WTC11 (cell line): Measurements from ENCODE around the gene DGCR2. TPM values are rescaled to one million over a fixed set of nuclear protein-coding genes. Genes with fewer than 3 reads are reported as not detected.

Source experiments
- ATAC-seq: fragments of 200-7000 bp; cut with Tn5 transposase; 2 replicates; pipeline ENCODE4 v1.10.0; 2021; ENCODE audit warnings: mild to moderate bottlenecking, moderate library complexity
- CTCF ChIA-PET: fragments of 300-600 bp; sonication (Branson Sonifier 250); formaldehyde crosslinking; loops from one replicate; lab custom pipeline; 2021; ENCODE audit warnings: antibody characterized with exemption; lab: Charles Lee
- POLR2A ChIA-PET: fragments of 350-600 bp; sonication (Branson Sonifier 250); formaldehyde crosslinking; loops from one replicate; lab custom pipeline; 2021; ENCODE audit warnings: antibody characterized with exemption; lab: Charles Lee
- DNase-seq: peaks from one replicate; pipeline ENCODE4 v3.0.0; 2021; ENCODE audit warnings: low spot score
- H3K27ac Mint-ChIP-seq: 2 replicates; pipeline ENCODE4 v1.8.0; 2021; ENCODE audit warnings: mixed read lengths
- H3K27me3 Mint-ChIP-seq: 2 replicates; pipeline ENCODE4 v1.8.0; 2021; ENCODE audit warnings: low read depth, mild to moderate bottlenecking, moderate library complexity, mixed read lengths
- H3K36me3 Mint-ChIP-seq: 2 replicates; pipeline ENCODE4 v1.8.0; 2021; ENCODE audit warnings: mixed read lengths
- H3K4me1 Mint-ChIP-seq: 2 replicates; pipeline ENCODE4 v1.8.0; 2022; ENCODE audit warnings: mixed read lengths
- H3K4me3 Mint-ChIP-seq: 2 replicates; pipeline ENCODE4 v1.8.0; 2021; ENCODE audit warnings: mild to moderate bottlenecking, moderate library complexity, mixed read lengths
- H3K9me3 Mint-ChIP-seq: 2 replicates; pipeline ENCODE4 v1.8.0; 2021; ENCODE audit warnings: mixed read lengths
- AR ChIP-seq: fragments of 250-450 bp; sonication (Bioruptor Pico); IDR thresholded peaks from 2 replicates; pipeline ENCODE4 v1.9.0; 2021; ENCODE audit warnings: mild to moderate bottlenecking
- ARID4B ChIP-seq: sonication (generic); formaldehyde crosslinking; IDR thresholded peaks from 2 replicates; pipeline ENCODE4 v1.8.0; 2023; ENCODE audit warnings: missing genetic modification reagents, mild to moderate bottlenecking, borderline replicate concordance
- FOXK1 ChIP-seq: sonication (generic); formaldehyde crosslinking; IDR thresholded peaks from 2 replicates; pipeline ENCODE4 v1.8.0; 2022; ENCODE audit warnings: mild to moderate bottlenecking, moderate library complexity, missing genetic modification reagents
- GABPB1 ChIP-seq: sonication (generic); formaldehyde crosslinking; IDR thresholded peaks from 2 replicates; pipeline ENCODE4 v1.8.1; 2023; ENCODE audit warnings: mild to moderate bottlenecking, missing genetic modification reagents
- IRF2 ChIP-seq: sonication (generic); formaldehyde crosslinking; IDR thresholded peaks from 2 replicates; pipeline ENCODE4 v1.8.0; 2022; ENCODE audit warnings: low read depth, missing genetic modification reagents, borderline replicate concordance
- MLX ChIP-seq: sonication (generic); formaldehyde crosslinking; IDR thresholded peaks from 2 replicates; pipeline ENCODE4 v1.8.1; 2023; ENCODE audit warnings: mild to moderate bottlenecking, missing genetic modification reagents, moderate library complexity
- MYBL2 ChIP-seq: sonication (generic); formaldehyde crosslinking; IDR thresholded peaks from 2 replicates; pipeline ENCODE4 v1.8.1; 2023; ENCODE audit warnings: mild to moderate bottlenecking, moderate library complexity, missing genetic modification reagents
- NR3C1 ChIP-seq: sonication (generic); formaldehyde crosslinking; conservative IDR thresholded peaks from 2 replicates; pipeline ENCODE4 v1.8.1; 2023; ENCODE audit warnings: low read depth, mild to moderate bottlenecking, missing genetic modification reagents
- OVOL2 ChIP-seq: fragments of 250-450 bp; sonication (Bioruptor Pico); IDR thresholded peaks from 2 replicates; pipeline ENCODE4 v1.9.0; 2021; ENCODE audit warnings: mild to moderate bottlenecking, borderline replicate concordance
- RELA ChIP-seq: sonication (generic); formaldehyde crosslinking; IDR thresholded peaks from 2 replicates; pipeline ENCODE4 v1.8.1; 2022; ENCODE audit warnings: missing genetic modification reagents, mild to moderate bottlenecking, borderline replicate concordance
- SMAD3 ChIP-seq: sonication (generic); formaldehyde crosslinking; IDR thresholded peaks from 2 replicates; pipeline ENCODE4 v1.8.0; 2022; ENCODE audit warnings: missing genetic modification reagents, mild to moderate bottlenecking, borderline replicate concordance
- SMAD4 ChIP-seq: sonication (generic); formaldehyde crosslinking; IDR thresholded peaks from 2 replicates; pipeline ENCODE4 v1.8.0; 2022; ENCODE audit warnings: mild to moderate bottlenecking, missing genetic modification reagents
- TEAD1 ChIP-seq: sonication (generic); formaldehyde crosslinking; IDR thresholded peaks from 2 replicates; pipeline ENCODE4 v1.8.0; 2022; ENCODE audit warnings: mild to moderate bottlenecking, missing genetic modification reagents
- ZBTB21 ChIP-seq: sonication (generic); formaldehyde crosslinking; IDR thresholded peaks from 2 replicates; pipeline ENCODE4 v1.8.1; 2023; ENCODE audit warnings: mild to moderate bottlenecking, missing genetic modification reagents, borderline replicate concordance
- total RNA-seq: library from RNA; stranded (reverse); gene quantifications from 3 replicates; pipeline ENCODE4 v1.2.3, GENCODE V29; 2021
- TF ChIP-seq, protein P1 (sequence below): sonication (generic); formaldehyde crosslinking; IDR thresholded peaks from 2 replicates; pipeline ENCODE4 v1.8.1; 2023; ENCODE audit warnings: mild to moderate bottlenecking, missing genetic modification reagents, moderate library complexity
- TF ChIP-seq, protein P2 (sequence below): sonication (generic); formaldehyde crosslinking; IDR thresholded peaks from 2 replicates; pipeline ENCODE4 v1.8.1; 2022; ENCODE audit warnings: mild to moderate bottlenecking, moderate library complexity, missing genetic modification reagents
- TF ChIP-seq, protein P3 (sequence below): sonication (generic); formaldehyde crosslinking; conservative IDR thresholded peaks from 2 replicates; pipeline ENCODE4 v1.8.1; 2023; ENCODE audit warnings: mild to moderate bottlenecking, low read depth, missing genetic modification reagents, moderate library complexity

The DGCR2 gene
- total RNA-seq, 1 experiment from 2014 or later: 64.2 TPM

GRCh38 chr22:19149047-19149883 lies 27.1 kb upstream of the DGCR2 start (continued):
- 0 out of 2 replicates have a peak, but pooled peaks have one; percentile 44 for TF ChIP-seq ARID4B (CRISPR knock-in tag)
- TF ChIP-seq ZBTB21 (CRISPR knock-in tag): no peak
- no peak for TF ChIP-seq SMAD4
- TF ChIP-seq AR (CRISPR knock-in tag): no peak
- TF ChIP-seq MYBL2 (CRISPR knock-in tag): peak; percentile 67; the same call in 1 of the 2 replicates

DNA sequence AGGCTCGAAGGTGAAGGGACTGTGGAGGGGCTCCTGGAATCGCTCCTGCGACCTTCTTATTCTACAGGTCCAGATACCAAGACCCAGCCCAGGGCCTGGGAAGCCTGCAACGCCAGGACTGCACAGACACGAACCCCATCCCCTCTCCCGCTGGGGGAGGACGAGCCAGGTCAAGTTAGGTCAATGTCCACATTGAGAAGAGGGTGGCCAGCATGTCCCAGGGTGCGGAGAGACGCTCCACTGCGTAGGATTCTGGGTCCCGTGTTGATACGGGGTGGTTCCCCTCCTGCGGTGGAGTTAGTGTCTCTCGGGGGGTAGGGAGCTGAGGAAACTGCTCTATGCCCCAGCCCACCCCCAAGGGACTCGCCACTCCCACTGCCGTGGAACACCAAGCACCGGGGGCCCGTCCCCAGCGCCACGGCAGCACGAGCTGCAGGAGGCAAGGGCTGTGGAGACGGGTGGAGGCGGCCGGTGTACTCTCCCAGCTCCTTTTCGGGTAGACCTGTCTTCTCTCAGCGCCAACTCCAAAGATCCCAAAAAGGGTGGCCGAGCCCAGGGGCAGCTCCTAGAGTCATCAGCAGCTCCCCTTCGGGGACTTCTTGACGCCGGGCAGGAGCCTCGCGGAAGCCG lies 26.3 kb upstream of the DGCR2 start:
- TF ChIP-seq, protein P1, sequence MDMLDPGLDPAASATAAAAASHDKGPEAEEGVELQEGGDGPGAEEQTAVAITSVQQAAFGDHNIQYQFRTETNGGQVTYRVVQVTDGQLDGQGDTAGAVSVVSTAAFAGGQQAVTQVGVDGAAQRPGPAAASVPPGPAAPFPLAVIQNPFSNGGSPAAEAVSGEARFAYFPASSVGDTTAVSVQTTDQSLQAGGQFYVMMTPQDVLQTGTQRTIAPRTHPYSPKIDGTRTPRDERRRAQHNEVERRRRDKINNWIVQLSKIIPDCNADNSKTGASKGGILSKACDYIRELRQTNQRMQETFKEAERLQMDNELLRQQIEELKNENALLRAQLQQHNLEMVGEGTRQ: no peak
- TF ChIP-seq SMAD3 (no peak), OVOL2 (CRISPR knock-in tag) (no peak)
- TF ChIP-seq, protein P2, sequence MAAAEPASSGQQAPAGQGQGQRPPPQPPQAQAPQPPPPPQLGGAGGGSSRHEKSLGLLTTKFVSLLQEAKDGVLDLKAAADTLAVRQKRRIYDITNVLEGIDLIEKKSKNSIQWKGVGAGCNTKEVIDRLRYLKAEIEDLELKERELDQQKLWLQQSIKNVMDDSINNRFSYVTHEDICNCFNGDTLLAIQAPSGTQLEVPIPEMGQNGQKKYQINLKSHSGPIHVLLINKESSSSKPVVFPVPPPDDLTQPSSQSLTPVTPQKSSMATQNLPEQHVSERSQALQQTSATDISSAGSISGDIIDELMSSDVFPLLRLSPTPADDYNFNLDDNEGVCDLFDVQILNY (CRISPR knock-in tag): no peak
- peaks cover 24% of the 10 kb centered on the region for H3K4me1 Mint-ChIP-seq
- peak overlapping the region; percentile 66 for H3K4me3 Mint-ChIP-seq
- POLR2A ChIA-PET: interaction anchor here (0.6 kb wide), 2 partner anchors 30 to 1602 kb away, joined by 3 to 5 read pairs; no protein-coding TSS in a partner anchor
- H3K27ac Mint-ChIP-seq: no peak overlapping the region
- peaks cover 74% of the 10 kb centered on the region for H3K27me3 Mint-ChIP-seq
- H3K36me3 Mint-ChIP-seq: peaks cover 4% of the 10 kb centered on the region; the same call in 1 of the 2 replicates
- CTCF ChIA-PET: interaction anchor here (1.2 to 3.5 kb wide), 6 partner anchors 19 to 481 kb away, joined by 4 to 22 read pairs (median 4); partner anchors contain the start of genes DGCR2 and SLC25A1
- H3K9me3 Mint-ChIP-seq: 0 out of 2 replicates have a peak, but pooled peaks cover 4% of the 10 kb centered on the region
- ATAC-seq: no peak
- no peak for DNase-seq

GRCh38 chr22:19147195-19147780 lies 25.1 kb upstream of the DGCR2 start:
- ChIA-PET CTCF (interaction anchor here (0.6 to 3.5 kb wide), 13 partner anchors 11 to 482 kb away, joined by 3 to 22 read pairs (median 3); partner anchors contain the start of genes DGCR2 and SLC25A1), POLR2A (interaction anchor here (0.7 kb wide), 1 partner anchor 27 kb away, joined by 3 read pairs; no protein-coding TSS in a partner anchor)
- no peak for ATAC-seq
- no peak overlapping the region for H3K27ac Mint-ChIP-seq
- H3K4me1 Mint-ChIP-seq: peaks cover 24% of the 10 kb centered on the region
- H3K36me3 Mint-ChIP-seq: peaks cover 4% of the 10 kb centered on the region; the same call in 1 of the 2 replicates
- peak; percentile 28 for DNase-seq
- H3K27me3 Mint-ChIP-seq: peaks cover 61% of the 10 kb centered on the region
- no peak overlapping the region for H3K4me3 Mint-ChIP-seq
- H3K9me3 Mint-ChIP-seq: 0 out of 2 replicates have a peak, but pooled peaks cover 4% of the 10 kb centered on the region
- TF ChIP-seq NR3C1 (CRISPR knock-in tag) (no peak), MLX (no peak), RELA (CRISPR knock-in tag) (no peak), GABPB1 (CRISPR knock-in tag) (no peak), FOXK1 (CRISPR knock-in tag) (no peak), TEAD1 (CRISPR knock-in tag) (no peak), IRF2 (CRISPR knock-in tag) (no peak)
- TF ChIP-seq, protein P3, sequence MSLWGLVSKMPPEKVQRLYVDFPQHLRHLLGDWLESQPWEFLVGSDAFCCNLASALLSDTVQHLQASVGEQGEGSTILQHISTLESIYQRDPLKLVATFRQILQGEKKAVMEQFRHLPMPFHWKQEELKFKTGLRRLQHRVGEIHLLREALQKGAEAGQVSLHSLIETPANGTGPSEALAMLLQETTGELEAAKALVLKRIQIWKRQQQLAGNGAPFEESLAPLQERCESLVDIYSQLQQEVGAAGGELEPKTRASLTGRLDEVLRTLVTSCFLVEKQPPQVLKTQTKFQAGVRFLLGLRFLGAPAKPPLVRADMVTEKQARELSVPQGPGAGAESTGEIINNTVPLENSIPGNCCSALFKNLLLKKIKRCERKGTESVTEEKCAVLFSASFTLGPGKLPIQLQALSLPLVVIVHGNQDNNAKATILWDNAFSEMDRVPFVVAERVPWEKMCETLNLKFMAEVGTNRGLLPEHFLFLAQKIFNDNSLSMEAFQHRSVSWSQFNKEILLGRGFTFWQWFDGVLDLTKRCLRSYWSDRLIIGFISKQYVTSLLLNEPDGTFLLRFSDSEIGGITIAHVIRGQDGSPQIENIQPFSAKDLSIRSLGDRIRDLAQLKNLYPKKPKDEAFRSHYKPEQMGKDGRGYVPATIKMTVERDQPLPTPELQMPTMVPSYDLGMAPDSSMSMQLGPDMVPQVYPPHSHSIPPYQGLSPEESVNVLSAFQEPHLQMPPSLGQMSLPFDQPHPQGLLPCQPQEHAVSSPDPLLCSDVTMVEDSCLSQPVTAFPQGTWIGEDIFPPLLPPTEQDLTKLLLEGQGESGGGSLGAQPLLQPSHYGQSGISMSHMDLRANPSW (CRISPR knock-in tag): no peak
